Calu3 (cell line): Measurements from ENCODE around the gene WDR74. TPM values are rescaled to one million over a fixed set of nuclear protein-coding genes. Genes with fewer than 3 reads are reported as not detected.

Experiments used
- BruUV-seq: library from RNA; stranded (reverse); fragments of 400-500 nt; replicated peaks from 2 replicates; lab custom pipeline; 2021; lab: Mats Ljungman, UMichigan
- CTCF ChIA-PET: fragments of 300-600 bp; sonication (Branson Sonifier 250); formaldehyde crosslinking; loops from one replicate; lab custom pipeline; 2022; ENCODE audit warnings: antibody characterized with exemption; lab: Charles Lee
- DNase-seq: peaks from one replicate; pipeline ENCODE4 v3.0.0; 2022
- H3K27ac Mint-ChIP-seq: one replicate; pipeline ENCODE4 v1.8.0; 2022; ENCODE audit warnings: mixed read lengths; ENCODE audit not compliant: unreplicated experiment
- H3K27me3 Mint-ChIP-seq: one replicate; pipeline ENCODE4 v1.8.0; 2022; ENCODE audit warnings: mixed read lengths; ENCODE audit not compliant: unreplicated experiment
- H3K36me3 Mint-ChIP-seq: one replicate; pipeline ENCODE4 v1.8.0; 2022; ENCODE audit warnings: mild to moderate bottlenecking, moderate library complexity, mixed read lengths; ENCODE audit not compliant: insufficient read depth, unreplicated experiment
- H3K4me1 Mint-ChIP-seq: one replicate; pipeline ENCODE4 v1.8.0; 2022; ENCODE audit warnings: mild to moderate bottlenecking, low read depth, mixed read lengths; ENCODE audit not compliant: unreplicated experiment
- H3K4me3 Mint-ChIP-seq: one replicate; pipeline ENCODE4 v1.8.0; 2022; ENCODE audit warnings: mild to moderate bottlenecking, low read depth, moderate library complexity, mixed read lengths; ENCODE audit not compliant: unreplicated experiment
- H3K9me3 Mint-ChIP-seq: one replicate; pipeline ENCODE4 v1.8.0; 2022; ENCODE audit warnings: low read depth, mixed read lengths; ENCODE audit not compliant: unreplicated experiment
- CTCF ChIP-seq: fragments of 200-600 bp; IDR thresholded peaks from one replicate; pipeline ENCODE4 v1.8.0; 2022; ENCODE audit warnings: antibody characterized with exemption; ENCODE audit not compliant: unreplicated experiment
- intact Hi-C: fragments of 100-400 bp; cut with micrococcal nuclease; formaldehyde crosslinking; loops from one replicate; pipeline ENCODE4 v1.10.0; 2022; ENCODE audit not compliant: unreplicated experiment
- total RNA-seq: library from RNA; stranded (reverse); gene quantifications from 2 replicates; pipeline ENCODE4 v1.2.3, GENCODE V29; 2022

WDR74 gene
- total RNA-seq, 1 experiment from 2014 or later = 87.7 TPM

- no peak for DNase-seq
- no peak for TF ChIP-seq CTCF
- CTCF ChIA-PET = interaction anchor here (1.0 to 1.1 kb wide), 2 partner anchors 27 to 31 kb away, joined by 3 read pairs; no protein-coding TSS in a partner anchor
- Mint-ChIP-seq H3K4me1 (peaks cover 43% of the 10 kb centered on the region), H3K27me3 (peaks cover 9% of the 10 kb centered on the region), H3K27ac (peak overlapping the region; percentile 100), H3K4me3 (peak overlapping the region; percentile 100), H3K9me3 (no peaks in the 10 kb centered on the region), H3K36me3 (peaks cover 96% of the 10 kb centered on the region)
- BruUV-seq = no TSS peak
- intact Hi-C loops = no loop called here
Observed at GRCh38 chr11:62883673-62884072, 44.3 kb upstream of the WDR74 start.

DNA sequence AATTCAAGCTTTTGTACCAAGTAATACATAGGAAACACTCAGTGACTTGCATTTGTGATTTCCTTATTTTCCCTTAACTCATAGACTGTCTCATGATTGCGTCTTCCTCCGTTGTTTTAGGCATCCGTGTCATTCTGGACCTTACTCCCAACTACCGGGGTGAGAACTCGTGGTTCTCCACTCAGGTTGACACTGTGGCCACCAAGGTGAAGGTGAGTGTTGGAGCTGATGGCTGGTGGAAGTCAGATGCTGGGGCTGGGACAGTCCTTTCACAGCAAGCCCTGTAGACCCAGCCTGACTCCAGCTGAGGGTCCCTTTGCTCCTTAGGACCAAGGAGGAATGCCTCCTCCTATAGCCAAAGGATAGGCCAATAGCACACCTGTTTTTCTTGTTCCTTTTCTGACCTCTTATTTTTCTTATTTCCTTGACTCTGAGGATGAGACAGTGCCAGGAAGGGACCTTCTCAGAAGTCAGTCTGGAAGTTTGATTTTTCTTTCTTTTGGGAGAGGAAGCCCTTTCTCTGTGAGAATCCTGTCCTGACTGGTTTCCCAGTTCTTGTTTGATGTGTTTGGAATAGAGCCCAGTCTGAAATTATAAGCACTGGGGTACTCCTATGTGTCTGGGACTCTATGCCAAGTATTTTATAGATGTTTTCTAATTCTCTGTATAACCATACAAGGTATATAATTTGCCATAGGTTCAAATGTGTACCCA, 43.6 kb upstream of the WDR74 start:
- peaks cover 9% of the 10 kb centered on the region for H3K27me3 Mint-ChIP-seq
- TF ChIP-seq CTCF = no peak
- peaks cover 39% of the 10 kb centered on the region for H3K4me1 Mint-ChIP-seq
- no TSS peak for BruUV-seq
- H3K36me3 Mint-ChIP-seq = peaks cover 93% of the 10 kb centered on the region
- no peaks in the 10 kb centered on the region for H3K9me3 Mint-ChIP-seq
- H3K27ac Mint-ChIP-seq = peak overlapping the region; percentile 100
- CTCF ChIA-PET = interaction anchor here (1.2 kb wide), 1 partner anchor 42 kb away, joined by 4 read pairs; no protein-coding TSS in a partner anchor
- peak overlapping the region; percentile 100 for H3K4me3 Mint-ChIP-seq
- intact Hi-C loops = no loop called here
- no peak for DNase-seq

- intact Hi-C loops = no loop called here
- no peak for TF ChIP-seq CTCF
- DNase-seq = no peak
- peak overlapping the region; percentile 100 for H3K27ac Mint-ChIP-seq
- CTCF ChIA-PET = interaction anchor here (1.2 kb wide), 1 partner anchor 41 kb away, joined by 4 read pairs; no protein-coding TSS in a partner anchor
- BruUV-seq = no TSS peak
- peak overlapping the region; percentile 100 for H3K4me3 Mint-ChIP-seq
- peaks cover 44% of the 10 kb centered on the region for H3K4me1 Mint-ChIP-seq
- peaks cover 93% of the 10 kb centered on the region for H3K36me3 Mint-ChIP-seq
- no peaks in the 10 kb centered on the region for H3K9me3 Mint-ChIP-seq
- H3K27me3 Mint-ChIP-seq = peaks cover 9% of the 10 kb centered on the region
Observed at GRCh38 chr11:62882431-62882749, 43.0 kb upstream of the WDR74 start.

DNA sequence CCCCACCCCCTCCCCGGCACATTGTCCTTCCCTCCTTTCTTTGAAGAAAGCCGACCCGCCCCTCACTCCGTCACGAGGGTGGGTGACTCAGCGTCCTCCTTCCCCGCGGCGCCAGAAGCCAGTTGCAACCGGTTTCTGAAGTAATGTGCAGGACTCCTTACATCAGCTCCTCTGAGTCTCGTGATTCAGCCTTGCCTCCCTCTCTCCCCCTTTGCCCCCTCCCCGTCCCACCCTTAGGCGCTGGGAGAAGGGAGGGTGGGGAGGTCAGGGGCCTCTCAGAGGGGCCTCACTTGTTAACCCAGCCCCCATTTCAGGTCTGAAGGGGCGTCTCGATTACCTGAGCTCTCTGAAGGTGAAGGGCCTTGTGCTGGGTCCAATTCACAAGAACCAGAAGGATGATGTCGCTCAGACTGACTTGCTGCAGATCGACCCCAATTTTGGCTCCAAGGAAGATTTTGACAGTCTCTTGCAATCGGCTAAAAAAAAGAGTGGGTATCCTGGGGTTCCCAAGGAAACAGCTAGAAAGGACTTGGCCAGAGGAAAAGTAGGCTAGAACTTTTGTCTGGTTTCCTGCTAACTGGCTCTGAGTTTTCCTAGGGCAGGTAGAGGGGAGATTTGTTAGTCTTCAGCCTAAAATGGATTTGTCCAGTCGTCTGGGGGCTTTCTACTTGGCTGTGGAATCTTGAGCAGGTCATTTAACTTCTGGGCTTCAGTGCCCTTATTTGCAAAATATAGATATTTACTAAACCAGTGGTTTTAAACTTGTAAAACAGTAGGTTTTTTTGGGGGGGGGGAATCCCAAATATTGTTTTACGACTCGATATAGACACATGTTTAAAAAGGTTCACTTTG, 42.4 kb upstream of the WDR74 start:
- peak; percentile 95 for DNase-seq
- TF ChIP-seq CTCF = no peak
- H3K27me3 Mint-ChIP-seq = peaks cover 9% of the 10 kb centered on the region
- BruUV-seq = TSS peak; percentile 40
- H3K27ac Mint-ChIP-seq = peak overlapping the region; percentile 100
- intact Hi-C loops = loop anchor here (2.0 kb wide), 1 partner anchor 41 kb away; no protein-coding TSS in a partner anchor
- peak overlapping the region; percentile 100 for H3K4me3 Mint-ChIP-seq
- CTCF ChIA-PET = interaction anchor here (0.6 to 1.2 kb wide), 9 partner anchors 26 to 153 kb away, joined by 3 to 8 read pairs (median 4); partner anchors contain the start of gene WDR74
- peaks cover 50% of the 10 kb centered on the region for H3K4me1 Mint-ChIP-seq
- peaks cover 90% of the 10 kb centered on the region for H3K36me3 Mint-ChIP-seq
- H3K9me3 Mint-ChIP-seq = no peaks in the 10 kb centered on the region
